Stomach (tissue), 19 donors: Measurements from ENCODE around the gene HS6ST1. TPM values are rescaled to one million over a fixed set of nuclear protein-coding genes. Genes with fewer than 3 reads are reported as not detected.

Experiments used
- DNase-seq, 2 donors: peaks; one replicate each; pipeline versions ENCODE4 v3.0.0 to v3.0.0-alpha.2; 2013 to 2019
- H3K27ac ChIP-seq, 5 donors: fragments of 200-600 bp in 4 of 5; sonication (generic) in 4 of 5; one replicate each; pipeline ENCODE4 v1.5.1; 2013 to 2019; ENCODE audit warnings: mild to moderate bottlenecking in 1 of 5, moderate library complexity in 1 of 5
- H3K27me3 ChIP-seq, 3 donors: fragments of 200-600 bp; sonication (generic); one replicate each; pipeline ENCODE4 v1.5.1; 2017 to 2019; ENCODE audit warnings: mixed run types in 1 of 3
- H3K36me3 ChIP-seq, 4 donors: fragments of 200-600 bp; sonication (generic); 1 replicate in 3 of 4; 2 replicates in 1 of 4; pipeline ENCODE4 v1.5.1; 2016 to 2019
- H3K4me1 ChIP-seq, 4 donors: fragments of 200-600 bp; sonication (generic); one replicate each; pipeline ENCODE4 v1.5.1; 2016 to 2019
- H3K4me3 ChIP-seq, 4 donors: fragments of 200-600 bp; sonication (generic) in 3 of 4; one replicate each; pipeline ENCODE4 v1.5.1; 2016 to 2019; ENCODE audit warnings: mild to moderate bottlenecking in 1 of 4
- H3K9me3 ChIP-seq, 4 donors: fragments of 200-600 bp; sonication (generic); one replicate each; pipeline ENCODE4 v1.5.1; 2016 to 2019
- EP300 ChIP-seq: sonication (generic); formaldehyde crosslinking; IDR thresholded peaks from one replicate; pipeline ENCODE4 v1.6.1; 2017; ENCODE audit warnings: antibody characterized with exemption
- POLR2A ChIP-seq, 4 donors: fragments of 450-650 bp; IDR thresholded peaks; one replicate each; pipeline ENCODE4 v1.6.1; 2016; ENCODE audit warnings: antibody characterized with exemption in 4 of 4, control low read depth in 2 of 4, mild to moderate bottlenecking in 1 of 4, moderate library complexity in 1 of 4
- POLR2AphosphoS5 ChIP-seq, 3 donors: sonication (generic); formaldehyde crosslinking; IDR thresholded peaks; one replicate each; pipeline ENCODE4 v1.6.1; 2016; ENCODE audit warnings: antibody characterized with exemption in 3 of 3
- WGBS, 5 donors: extraction: QIAGEN DNeasy Blood & Tissue Kit in 3 of 5; methylation state at CpG; one replicate each; pipeline versions ENCODE4 v1.1.5 to v1.1.7; 2013 to 2018; 5-methylcytosine and 5-hydroxymethylcytosine counted together
- intact Hi-C: fragments of 100-400 bp; cut with DNase I; formaldehyde crosslinking; loops from one replicate; pipeline ENCODE4 v1.15.1; 2023; ENCODE audit warnings: low total_unique reads
- long read RNA-seq, 10 donors: transcript quantifications; one replicate each; lab custom pipeline, GENCODE V29; 2026
- polyA plus RNA-seq, 3 donors: library from polyadenylated mRNA; stranded (reverse); fragments of 200-250 nt; gene quantifications; one replicate each; pipeline ENCODE4 v1.2.3, GENCODE V29; 2013
- total RNA-seq, 5 donors: library from RNA; depleted of rRNA; stranded (reverse); fragments of >200 nt; gene quantifications; one replicate each; pipeline versions ENCODE4 v1.1.0 to v1.2.3, GENCODE V29; 2014 to 2016
- TF ChIP-seq, protein P1 (sequence below), 7 experiments: fragments of 450-650 bp in 4 of 7; fragments of 200-600 bp in 3 of 7; sonication (generic) in 3 of 7; IDR thresholded peaks; one replicate each; pipeline ENCODE4 v1.5.1; 2016 to 2019; ENCODE audit warnings: antibody characterized with exemption in 7 of 7, control low read depth in 2 of 7, mild to moderate bottlenecking in 1 of 7
- donor health status: healthy with polysubstance abuse.
- donor health status: Bipolar disorder and iron deficiency.
- donor health status: healthy.

HS6ST1 gene, protein sequence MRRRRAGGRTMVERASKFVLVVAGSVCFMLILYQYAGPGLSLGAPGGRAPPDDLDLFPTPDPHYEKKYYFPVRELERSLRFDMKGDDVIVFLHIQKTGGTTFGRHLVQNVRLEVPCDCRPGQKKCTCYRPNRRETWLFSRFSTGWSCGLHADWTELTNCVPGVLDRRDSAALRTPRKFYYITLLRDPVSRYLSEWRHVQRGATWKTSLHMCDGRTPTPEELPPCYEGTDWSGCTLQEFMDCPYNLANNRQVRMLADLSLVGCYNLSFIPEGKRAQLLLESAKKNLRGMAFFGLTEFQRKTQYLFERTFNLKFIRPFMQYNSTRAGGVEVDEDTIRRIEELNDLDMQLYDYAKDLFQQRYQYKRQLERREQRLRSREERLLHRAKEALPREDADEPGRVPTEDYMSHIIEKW
- total RNA-seq: 100 to 1,000 TPM in 1 of 5 donors, 10 to 100 TPM in 2, 1 to 10 TPM in 2; 2.9 to 178 (median 20.7) TPM
- 10 to 100 TPM in 2 of 3 donors, 1 to 10 TPM in 1; 5.8 to 15.2 (median 10.5) TPM for polyA plus RNA-seq
- long read RNA-seq, donor 1, partial matches to known transcripts: 0 of 2 reads
- long read RNA-seq, donor 1, other reads (novel, unspliced or antisense): 0 of 2 reads
- long read RNA-seq, donor 2, transcript HS6ST1-201 (2 exons, 3,932 nt): major isoform, 6 of 6 reads
- long read RNA-seq, donor 2, partial matches to known transcripts: 0 of 6 reads
- long read RNA-seq, donor 2, other reads (novel, unspliced or antisense): 0 of 6 reads
- long read RNA-seq, donor 3, transcript HS6ST1-201 (2 exons, 3,932 nt): major isoform, 5 of 5 reads
- long read RNA-seq, donor 3, partial matches to known transcripts: 0 of 5 reads
- long read RNA-seq, donor 3, other reads (novel, unspliced or antisense): 0 of 5 reads
- long read RNA-seq, donor 4: 0 reads
- long read RNA-seq, donor 5, transcript HS6ST1-201 (2 exons, 3,932 nt): major isoform, 8 of 8 reads
- long read RNA-seq, donor 5, partial matches to known transcripts: 0 of 8 reads
- long read RNA-seq, donor 5, other reads (novel, unspliced or antisense): 0 of 8 reads
- long read RNA-seq, donor 6: 0 reads
- long read RNA-seq, donor 7, transcript HS6ST1-201 (2 exons, 3,932 nt): major isoform, 6 of 6 reads
- long read RNA-seq, donor 7, partial matches to known transcripts: 0 of 6 reads
- long read RNA-seq, donor 7, other reads (novel, unspliced or antisense): 0 of 6 reads
- long read RNA-seq, donor 8, partial matches to known transcripts: 0 of 3 reads
- long read RNA-seq, donor 8, other reads (novel, unspliced or antisense): 0 of 3 reads
- long read RNA-seq, donor 9, partial matches to known transcripts: 0 of 3 reads
- long read RNA-seq, donor 9, other reads (novel, unspliced or antisense): 0 of 3 reads
- long read RNA-seq, donor 10, partial matches to known transcripts: 0 of 1 reads
- long read RNA-seq, donor 10, other reads (novel, unspliced or antisense): 0 of 1 reads

DNA sequence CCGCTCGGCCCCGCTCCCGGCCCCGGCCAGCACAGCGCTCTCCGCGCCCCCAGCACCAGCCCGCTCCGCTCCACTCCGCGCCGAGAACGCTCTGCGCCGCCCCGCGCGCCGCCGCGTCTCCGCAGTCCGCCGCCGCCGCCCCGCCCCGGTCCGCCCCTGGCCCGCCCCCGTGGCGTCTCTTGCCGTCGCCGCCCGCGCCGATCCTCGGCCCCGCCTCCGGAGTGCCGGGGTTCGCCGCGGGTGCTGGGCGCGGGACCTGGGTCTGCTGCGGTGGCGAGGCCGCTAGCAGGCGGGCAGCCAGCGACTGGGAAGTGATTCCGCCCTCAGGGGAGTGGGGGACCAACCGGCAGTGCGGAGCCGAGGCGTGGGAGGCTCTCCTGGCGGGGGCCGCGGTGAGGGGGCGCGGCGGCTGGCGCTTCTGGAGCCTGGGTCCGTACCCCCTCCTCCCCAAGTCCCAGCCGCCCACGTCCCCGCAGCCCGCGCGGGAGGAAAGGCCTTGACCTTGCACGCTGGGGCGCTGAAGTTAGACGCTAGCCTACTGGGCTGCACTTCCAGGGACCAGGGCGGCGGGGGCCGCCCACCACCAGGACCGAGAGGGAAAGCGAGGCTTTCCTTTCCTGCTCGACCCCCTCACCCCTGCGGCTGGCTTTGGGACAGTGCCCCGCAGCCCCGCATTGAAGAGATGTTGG lies at the start of gene HS6ST1:
TSS of gene HS6ST1 (minus strand) at position 93 of the 689 bp plus-strand sequence. CDS start 305 bp downstream, outside the sequence.
- Histone ChIP-seq H3K27ac (peak within 1 kb of the TSS; percentile 7 to 78 (median 67)), H3K27me3 (peaks cover 0 to 4% (median 0%) of the 10 kb centered on the region in 3 donors), H3K36me3 (peaks cover 0 to 8% (median 0%) of the 10 kb centered on the region in 4 donors), H3K4me3 (peak within 1 kb of the TSS; percentile 65 to 86 (median 75)), H3K4me1 (peaks cover 35 to 65% (median 64%) of the 10 kb centered on the region in 4 donors), H3K9me3 (no peaks in the 10 kb centered on the region)
- TF ChIP-seq POLR2AphosphoS5 (IDR thresholded peaks at IDR 0.05) (peak in 2 of 3 donors; percentile 2 to 58), POLR2A (IDR thresholded peaks at IDR 0.05) (no peak)
- intact Hi-C loops: no loop called here
- 0 to 3% (median 1%) methylated on average over 12 to 84 of the region's 84 CpGs for WGBS, 5 donors
- peak; percentile 91 to 96 for DNase-seq

DNA sequence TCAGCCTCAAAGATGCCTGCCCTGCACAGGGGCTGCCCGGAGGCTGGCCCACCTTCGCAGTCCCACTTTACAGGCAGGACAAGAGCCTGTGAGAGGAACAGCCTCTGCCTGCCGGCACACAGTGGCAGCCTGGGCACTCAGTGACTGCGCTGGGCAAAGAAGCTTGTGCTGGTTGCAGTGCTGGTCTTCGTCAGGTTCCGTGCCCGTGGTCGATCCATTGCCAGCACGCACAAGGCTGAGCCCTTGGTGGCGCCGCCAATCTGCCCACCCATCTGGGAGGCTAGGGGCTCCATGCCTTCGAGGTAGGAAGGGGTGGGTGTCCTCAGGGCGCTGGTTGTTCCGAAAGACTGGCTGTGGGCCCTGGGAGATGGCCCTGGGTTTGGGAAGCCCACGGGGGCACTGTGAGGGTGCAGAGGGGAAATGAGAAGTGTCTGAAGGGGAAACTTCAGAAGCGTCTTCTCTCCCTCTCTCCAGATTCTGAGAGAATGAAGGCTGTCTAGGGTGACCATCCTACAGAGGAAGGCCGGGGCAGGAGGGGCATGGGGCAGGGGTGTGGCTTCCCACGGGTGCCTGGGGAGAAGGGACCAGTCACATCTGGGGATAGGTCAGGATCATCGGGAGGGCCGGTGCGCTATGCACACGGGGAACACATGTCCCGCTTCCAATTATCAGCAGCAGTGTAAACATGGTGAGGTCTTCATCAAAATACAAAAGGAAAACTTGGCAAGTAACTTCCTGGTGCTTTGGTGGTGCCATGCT lies 49.1 kb upstream of the HS6ST1 start:
- H3K4me1 ChIP-seq: peaks cover 0 to 12% (median 4%) of the 10 kb centered on the region in 4 donors
- H3K36me3 ChIP-seq: no peaks in the 10 kb centered on the region
- TF ChIP-seq EP300: no peak
- intact Hi-C loops: no loop called here
- H3K4me3 ChIP-seq: no peak overlapping the region
- H3K27ac ChIP-seq: no peak overlapping the region
- no peaks in the 10 kb centered on the region for H3K27me3 ChIP-seq
- 84 to 88% (median 87%) methylated on average over 12 to 23 of the region's 23 CpGs for WGBS, 5 donors
- H3K9me3 ChIP-seq: no peaks in the 10 kb centered on the region
- DNase-seq: no peak

DNA sequence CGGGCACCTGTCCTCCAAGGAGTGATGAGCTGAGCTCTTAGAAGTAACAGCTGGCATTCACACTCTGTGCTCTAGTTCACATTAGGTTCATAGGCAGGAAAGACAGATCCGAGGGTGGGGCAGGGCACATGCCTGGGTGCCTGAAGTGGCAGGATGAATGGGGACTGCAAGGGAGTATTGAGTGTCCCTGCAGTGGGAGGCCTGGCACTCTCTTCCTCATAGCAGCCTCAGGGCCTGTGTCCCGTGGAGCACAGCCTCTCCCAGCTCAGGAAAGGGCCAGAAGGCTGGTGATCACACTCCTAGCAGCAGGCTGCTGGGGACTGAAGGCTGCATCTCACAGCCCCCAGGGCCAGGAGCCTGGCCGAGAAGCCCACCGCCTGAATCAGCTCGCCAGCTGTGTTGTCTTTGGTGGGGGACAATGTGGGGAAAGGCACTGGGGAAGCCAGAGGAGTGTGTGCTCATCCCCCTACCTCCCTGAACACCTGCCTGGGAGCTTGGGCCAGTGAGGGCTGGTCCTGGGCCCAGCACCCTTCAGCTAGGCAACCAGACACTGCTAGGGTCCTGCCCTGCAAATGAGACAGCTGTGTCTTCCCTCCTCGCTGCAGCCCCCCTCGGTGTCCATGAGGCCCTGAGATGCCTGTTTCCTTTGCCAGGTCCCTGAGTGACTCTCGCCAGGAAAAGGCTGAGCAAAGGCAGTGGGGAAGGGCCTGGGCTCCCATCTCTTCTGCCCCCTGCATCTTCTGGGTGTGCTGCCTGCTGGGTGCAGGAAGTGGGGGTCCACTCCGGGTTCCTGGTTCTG lies 48.2 kb upstream of the HS6ST1 start:
- H3K4me1 ChIP-seq: peaks cover 0 to 18% (median 6%) of the 10 kb centered on the region in 4 donors
- intact Hi-C loops: no loop called here
- H3K27me3 ChIP-seq: no peaks in the 10 kb centered on the region
- H3K27ac ChIP-seq: no peak overlapping the region
- no peaks in the 10 kb centered on the region for H3K9me3 ChIP-seq
- no peak for TF ChIP-seq POLR2AphosphoS5 (IDR thresholded peaks at IDR 0.05)
- TF ChIP-seq EP300: no peak
- TF ChIP-seq, protein P1, sequence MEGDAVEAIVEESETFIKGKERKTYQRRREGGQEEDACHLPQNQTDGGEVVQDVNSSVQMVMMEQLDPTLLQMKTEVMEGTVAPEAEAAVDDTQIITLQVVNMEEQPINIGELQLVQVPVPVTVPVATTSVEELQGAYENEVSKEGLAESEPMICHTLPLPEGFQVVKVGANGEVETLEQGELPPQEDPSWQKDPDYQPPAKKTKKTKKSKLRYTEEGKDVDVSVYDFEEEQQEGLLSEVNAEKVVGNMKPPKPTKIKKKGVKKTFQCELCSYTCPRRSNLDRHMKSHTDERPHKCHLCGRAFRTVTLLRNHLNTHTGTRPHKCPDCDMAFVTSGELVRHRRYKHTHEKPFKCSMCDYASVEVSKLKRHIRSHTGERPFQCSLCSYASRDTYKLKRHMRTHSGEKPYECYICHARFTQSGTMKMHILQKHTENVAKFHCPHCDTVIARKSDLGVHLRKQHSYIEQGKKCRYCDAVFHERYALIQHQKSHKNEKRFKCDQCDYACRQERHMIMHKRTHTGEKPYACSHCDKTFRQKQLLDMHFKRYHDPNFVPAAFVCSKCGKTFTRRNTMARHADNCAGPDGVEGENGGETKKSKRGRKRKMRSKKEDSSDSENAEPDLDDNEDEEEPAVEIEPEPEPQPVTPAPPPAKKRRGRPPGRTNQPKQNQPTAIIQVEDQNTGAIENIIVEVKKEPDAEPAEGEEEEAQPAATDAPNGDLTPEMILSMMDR (IDR thresholded peaks at IDR 0.05): no peak
- no peak for TF ChIP-seq POLR2A (IDR thresholded peaks at IDR 0.05)
- H3K4me3 ChIP-seq: no peak overlapping the region
- WGBS, 5 donors: 67 to 80% (median 78%) methylated on average over 5 to 10 of the region's 10 CpGs
- DNase-seq: no peak
- H3K36me3 ChIP-seq: no peaks in the 10 kb centered on the region

DNA sequence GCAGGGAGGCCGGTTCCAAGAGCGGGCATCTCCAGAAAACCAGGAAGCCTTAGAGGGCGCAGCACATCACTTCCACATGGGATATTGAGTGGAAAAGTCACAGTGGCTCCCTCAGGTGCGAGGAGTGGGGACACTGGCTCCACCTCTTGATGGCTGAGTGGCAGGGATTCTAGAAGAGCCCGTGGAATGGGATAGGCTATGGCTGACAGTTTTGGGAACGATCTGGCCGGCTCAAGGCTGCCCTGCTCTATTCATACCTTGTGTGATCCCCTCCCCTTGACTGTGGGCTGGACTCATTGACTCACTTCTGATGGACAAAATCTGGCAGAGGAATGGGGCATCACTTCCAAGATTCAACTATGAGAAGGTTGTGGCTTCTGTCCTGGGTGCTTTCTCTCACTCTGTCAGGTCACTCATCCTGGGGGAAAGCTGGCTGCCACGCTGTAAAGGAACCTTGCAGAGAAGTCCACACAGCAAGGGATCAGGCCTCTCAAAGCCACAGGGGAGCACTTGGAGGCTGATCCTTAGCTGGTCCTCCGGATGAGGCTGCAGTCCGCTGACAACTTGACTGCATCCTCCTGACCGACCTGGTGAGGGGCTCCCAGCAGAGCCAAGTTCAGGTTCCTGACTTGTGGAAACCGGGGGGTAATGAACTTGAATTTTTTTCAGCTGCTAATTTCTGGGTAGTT lies 46.7 kb upstream of the HS6ST1 start:
- Histone ChIP-seq H3K4me3 (no peak overlapping the region), H3K9me3 (no peaks in the 10 kb centered on the region), H3K36me3 (no peaks in the 10 kb centered on the region), H3K27me3 (no peaks in the 10 kb centered on the region), H3K4me1 (peaks cover 0 to 18% (median 7%) of the 10 kb centered on the region in 4 donors), H3K27ac (no peak overlapping the region)
- TF ChIP-seq POLR2A (IDR thresholded peaks at IDR 0.05) (no peak), EP300 (no peak), POLR2AphosphoS5 (IDR thresholded peaks at IDR 0.05) (no peak)
- TF ChIP-seq, protein P1 (IDR thresholded peaks at IDR 0.05): no peak
- intact Hi-C loops: no loop called here
- 85 to 92% (median 90%) methylated on average over 12 of the region's 12 CpGs for WGBS, 5 donors
- no peak for DNase-seq
